Esophagus squamous epithelium (tissue), 5 donors: ENCODE data around the gene CHRNB1. TPM values are rescaled to one million over a fixed set of nuclear protein-coding genes. Genes with fewer than 3 reads are reported as not detected.
A peak's percentile ranks its signal among the peaks of the same experiment; 100 is the strongest.

ENCODE experiments used
- DNase-seq: peaks from one replicate; lab custom pipeline; 2025; lab: John Stamatoyannopoulos, UW
- H3K27ac ChIP-seq, 4 donors: fragments of 200-600 bp; sonication (generic); one replicate each; pipeline ENCODE4 v1.5.1; 2016 to 2019; ENCODE audit warnings: mild to moderate bottlenecking in 1 of 4
- H3K27me3 ChIP-seq, 4 donors: fragments of 200-600 bp; sonication (generic); 1 replicate in 3 of 4; 2 replicates in 1 of 4; pipeline versions ENCODE4 v1.5.1 to v1.6.0; 2017 to 2021; ENCODE audit warnings: antibody characterized with exemption in 1 of 4
- H3K36me3 ChIP-seq, 3 donors: fragments of 200-600 bp; sonication (generic); one replicate each; pipeline ENCODE4 v1.5.1; 2016 to 2019
- H3K4me1 ChIP-seq, 3 donors: fragments of 200-600 bp; sonication (generic); one replicate each; pipeline ENCODE4 v1.5.1; 2017 to 2019
- H3K4me3 ChIP-seq, 4 donors: fragments of 200-600 bp; sonication (generic); 1 replicate in 3 of 4; 2 replicates in 1 of 4; pipeline ENCODE4 v1.5.1; 2016 to 2019; ENCODE audit warnings: mild to moderate bottlenecking in 2 of 4, moderate library complexity in 1 of 4
- H3K9me3 ChIP-seq, 3 donors: fragments of 200-600 bp; sonication (generic); one replicate each; pipeline ENCODE4 v1.5.1; 2016 to 2019
- POLR2A ChIP-seq, 4 donors: fragments of 450-650 bp; IDR thresholded peaks; one replicate each; pipeline ENCODE4 v1.6.1; 2017; ENCODE audit warnings: antibody characterized with exemption in 4 of 4, mild to moderate bottlenecking in 4 of 4, moderate library complexity in 3 of 4
- WGBS, 2 donors: methylation state at CpG; one replicate each; pipeline ENCODE4 v1.1.5; 2018; 5-methylcytosine and 5-hydroxymethylcytosine counted together
- intact Hi-C: fragments of 100-400 bp; cut with DNase I; formaldehyde crosslinking; loops from one replicate; pipeline ENCODE4 v1.15.0; 2022
- total RNA-seq, 4 donors: library from RNA; depleted of rRNA; stranded (reverse); fragments of >200 nt; gene quantifications; one replicate each; pipeline ENCODE4 v1.1.0, GENCODE V29; 2016
- TF ChIP-seq, protein P1 (sequence below), 6 experiments: fragments of 450-650 bp in 4 of 6; fragments of 200-600 bp in 2 of 6; sonication (generic) in 2 of 6; IDR thresholded peaks; one replicate each; pipeline ENCODE4 v1.5.1; 2016 to 2019; ENCODE audit warnings: antibody characterized with exemption in 6 of 6, mild to moderate bottlenecking in 4 of 6, moderate library complexity in 4 of 6
- donor health status: DM: yes; HTN: yes; CAD: no.

The CHRNB1 gene
- total RNA-seq, 4 donors from 2014 or later = 2.4 to 7.2 (median 4.6) TPM

DNA sequence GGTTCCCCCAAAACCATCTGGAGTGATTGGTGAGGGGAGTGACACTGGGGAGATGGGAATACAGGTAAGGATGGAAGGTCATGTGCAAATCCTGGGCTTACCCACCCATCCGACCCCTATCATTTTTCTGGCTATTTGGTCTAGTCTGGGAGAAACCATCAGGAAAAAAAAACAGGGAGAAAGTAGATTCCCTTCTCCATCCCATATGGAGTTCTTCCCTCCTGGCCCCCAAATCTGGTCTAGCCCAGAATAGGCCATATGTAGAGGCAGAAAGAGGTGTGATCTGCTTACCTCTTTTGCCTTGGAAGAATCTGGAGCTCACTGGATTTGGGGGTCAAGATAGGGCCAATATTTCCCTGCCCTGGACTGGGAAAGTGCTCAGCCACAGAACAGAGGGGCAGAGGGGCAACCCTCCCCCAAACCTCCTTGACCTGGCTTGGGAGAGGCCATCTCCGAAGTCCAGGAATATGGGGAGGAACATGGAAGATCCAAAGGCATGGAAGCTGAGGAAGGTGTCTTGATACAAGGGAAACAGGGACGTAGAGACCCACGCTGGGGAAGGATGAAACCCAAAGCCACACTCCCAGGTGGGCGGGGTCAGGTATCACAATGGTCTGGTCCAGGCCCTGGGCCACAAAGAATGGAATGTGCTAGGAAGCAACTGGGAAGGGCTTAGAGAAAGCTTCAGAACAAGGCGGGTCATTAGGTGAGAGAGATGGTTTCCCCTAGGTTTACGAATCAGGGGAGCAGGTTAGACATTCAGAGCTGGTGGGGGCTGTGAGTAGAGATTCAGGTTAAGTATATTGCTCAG, 16.2 kb downstream of the CHRNB1 start:
- Histone ChIP-seq H3K4me3 (no peak overlapping the region), H3K36me3 (peaks cover 5 to 41% (median 10%) of the 10 kb centered on the region in 3 donors), H3K4me1 (peaks cover 7 to 56% (median 9%) of the 10 kb centered on the region in 3 donors), H3K27me3 (no peaks in the 10 kb centered on the region), H3K27ac (no peak overlapping the region), H3K9me3 (no peaks in the 10 kb centered on the region)
- no peak for DNase-seq
- intact Hi-C loops = no loop called here
- TF ChIP-seq, protein P1, sequence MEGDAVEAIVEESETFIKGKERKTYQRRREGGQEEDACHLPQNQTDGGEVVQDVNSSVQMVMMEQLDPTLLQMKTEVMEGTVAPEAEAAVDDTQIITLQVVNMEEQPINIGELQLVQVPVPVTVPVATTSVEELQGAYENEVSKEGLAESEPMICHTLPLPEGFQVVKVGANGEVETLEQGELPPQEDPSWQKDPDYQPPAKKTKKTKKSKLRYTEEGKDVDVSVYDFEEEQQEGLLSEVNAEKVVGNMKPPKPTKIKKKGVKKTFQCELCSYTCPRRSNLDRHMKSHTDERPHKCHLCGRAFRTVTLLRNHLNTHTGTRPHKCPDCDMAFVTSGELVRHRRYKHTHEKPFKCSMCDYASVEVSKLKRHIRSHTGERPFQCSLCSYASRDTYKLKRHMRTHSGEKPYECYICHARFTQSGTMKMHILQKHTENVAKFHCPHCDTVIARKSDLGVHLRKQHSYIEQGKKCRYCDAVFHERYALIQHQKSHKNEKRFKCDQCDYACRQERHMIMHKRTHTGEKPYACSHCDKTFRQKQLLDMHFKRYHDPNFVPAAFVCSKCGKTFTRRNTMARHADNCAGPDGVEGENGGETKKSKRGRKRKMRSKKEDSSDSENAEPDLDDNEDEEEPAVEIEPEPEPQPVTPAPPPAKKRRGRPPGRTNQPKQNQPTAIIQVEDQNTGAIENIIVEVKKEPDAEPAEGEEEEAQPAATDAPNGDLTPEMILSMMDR (IDR thresholded peaks at IDR 0.05) = no peak
- no peak for TF ChIP-seq POLR2A (IDR thresholded peaks at IDR 0.05)
- WGBS, 2 donors = 90 to 93% methylated on average over 6 to 7 of the region's 7 CpGs

DNA sequence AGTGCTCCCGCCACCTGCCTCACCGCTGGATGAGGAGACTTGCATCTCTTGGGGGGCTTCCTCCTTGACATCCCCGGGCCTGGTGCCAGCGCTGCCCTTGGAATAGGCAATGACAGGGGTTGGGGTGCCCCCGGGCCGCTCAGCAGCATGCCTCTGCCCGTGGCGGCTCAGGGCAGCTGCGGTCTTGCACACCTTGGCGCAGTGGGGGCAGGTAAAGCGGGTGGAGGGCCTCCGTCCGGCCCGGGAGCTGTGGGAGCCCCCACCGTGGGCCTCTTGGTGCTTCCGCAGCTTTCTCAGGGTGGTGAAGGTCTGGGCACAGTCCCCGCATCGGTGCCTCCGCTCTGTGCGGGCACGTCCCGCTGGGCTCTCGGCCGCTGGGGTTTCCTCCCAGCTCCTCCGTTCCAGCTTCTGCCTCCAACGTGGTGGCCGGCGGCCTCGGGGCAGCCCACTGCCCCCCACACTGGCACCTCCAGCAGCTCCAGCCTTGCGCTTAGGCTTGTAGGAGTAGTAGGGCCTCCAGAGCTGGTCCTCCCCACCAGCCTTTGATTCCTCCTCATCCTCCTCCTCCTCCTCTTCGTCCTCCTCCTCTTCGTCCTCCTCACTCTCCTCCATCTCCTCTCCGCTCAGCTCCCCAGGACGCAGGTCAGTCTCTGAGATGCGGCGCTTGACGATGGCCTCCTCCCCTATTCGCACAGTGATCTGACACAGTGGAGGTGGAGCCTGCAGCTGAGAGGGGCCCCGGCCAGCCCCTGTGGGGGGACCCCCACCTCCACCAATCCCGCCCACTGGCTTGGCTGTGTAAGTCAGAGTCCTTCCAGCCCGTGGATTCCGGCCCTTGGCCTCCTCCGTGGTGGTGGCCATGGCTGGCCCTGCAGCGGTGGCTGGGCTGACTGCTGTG, 17.9 kb downstream of the CHRNB1 start:
- Histone ChIP-seq H3K27ac (peak overlapping the region in 2 of 4 donors; percentile 34 to 71), H3K9me3 (no peaks in the 10 kb centered on the region)
- WGBS, 2 donors = 92 to 93% methylated on average over 11 to 25 of the region's 44 CpGs

DNA sequence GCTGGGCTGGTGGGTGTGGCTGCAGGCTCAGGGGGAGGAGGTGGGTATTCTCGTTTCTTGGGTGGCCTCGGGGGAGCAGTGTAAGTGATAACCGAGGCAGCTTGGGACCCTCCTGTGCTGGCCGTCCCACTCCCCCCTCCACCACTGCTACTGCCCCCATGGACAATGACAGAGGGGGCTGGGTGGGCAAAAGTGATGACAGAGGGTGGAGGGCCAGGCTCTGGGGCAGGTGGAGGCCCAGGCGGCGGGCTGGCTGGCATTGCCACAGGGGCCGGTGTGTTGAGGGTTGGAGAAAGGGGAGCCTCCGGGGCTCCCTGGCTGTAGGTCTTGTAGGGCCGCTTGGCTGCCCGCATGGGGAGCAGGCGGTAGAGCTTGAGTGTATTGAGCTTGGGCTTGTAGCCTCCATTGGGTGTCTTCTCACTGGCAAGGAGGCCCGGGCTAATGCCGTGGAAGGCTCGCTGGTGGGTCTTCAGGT, 18.5 kb downstream of the CHRNB1 start:
- Histone ChIP-seq H3K4me3 (no peak overlapping the region), H3K4me1 (peaks cover 14 to 63% (median 17%) of the 10 kb centered on the region in 3 donors), H3K9me3 (no peaks in the 10 kb centered on the region), H3K36me3 (peaks cover 10 to 64% (median 11%) of the 10 kb centered on the region in 3 donors), H3K27me3 (no peaks in the 10 kb centered on the region), H3K27ac (peak overlapping the region; percentile 34 to 71 (median 63))
- DNase-seq = no peak
- WGBS, 2 donors = 100% methylated on average over 1 to 2 of the region's 14 CpGs
- intact Hi-C loops = no loop called here
- TF ChIP-seq, protein P1 (IDR thresholded peaks at IDR 0.05) = no peak
- TF ChIP-seq POLR2A (IDR thresholded peaks at IDR 0.05) = no peak

More for the DNA sequence above, 17.9 kb downstream of the CHRNB1 start:
- no peak for DNase-seq
- Histone ChIP-seq H3K36me3 (peaks cover 10 to 58% (median 11%) of the 10 kb centered on the region in 3 donors), H3K4me1 (peaks cover 14 to 56% (median 17%) of the 10 kb centered on the region in 3 donors), H3K4me3 (no peak overlapping the region), H3K27me3 (no peaks in the 10 kb centered on the region)
- TF ChIP-seq POLR2A (IDR thresholded peaks at IDR 0.05) = no peak
- TF ChIP-seq, protein P1 (IDR thresholded peaks at IDR 0.05) = no peak
- intact Hi-C loops = no loop called here

DNA sequence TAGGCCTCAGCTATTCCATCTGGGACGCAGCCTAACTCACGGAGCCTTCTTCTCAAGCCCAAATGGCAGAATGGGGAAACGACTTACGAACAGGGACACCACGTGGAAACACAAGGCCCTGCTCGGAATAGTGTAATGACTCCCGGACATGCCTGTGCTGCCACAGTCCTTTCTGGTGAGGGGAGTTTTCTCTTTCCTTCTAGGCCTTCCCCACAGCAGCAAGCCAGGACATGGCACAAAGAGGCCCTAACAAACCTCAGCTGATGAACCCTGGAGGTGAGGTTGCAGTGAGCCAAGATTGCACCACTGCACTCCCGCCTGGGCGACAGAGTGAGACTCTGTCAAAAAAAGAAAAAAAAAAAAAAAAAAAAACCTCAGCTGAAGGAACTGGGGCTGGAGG, 19.2 kb downstream of the CHRNB1 start:
- TF ChIP-seq POLR2A (IDR thresholded peaks at IDR 0.05) = no peak
- TF ChIP-seq, protein P1 (IDR thresholded peaks at IDR 0.05) = no peak
- intact Hi-C loops = no loop called here
- Histone ChIP-seq H3K4me3 (no peak overlapping the region), H3K36me3 (peaks cover 10 to 68% (median 11%) of the 10 kb centered on the region in 3 donors), H3K4me1 (peaks cover 14 to 68% (median 17%) of the 10 kb centered on the region in 3 donors), H3K9me3 (no peaks in the 10 kb centered on the region), H3K27me3 (no peaks in the 10 kb centered on the region), H3K27ac (peak overlapping the region; percentile 34 to 71 (median 63))
- DNase-seq = no peak
- 40 to 62% methylated on average over 5 to 9 of the region's 9 CpGs for WGBS, 2 donors
